ENCODE data around the gene HSD11B2.

DNA sequence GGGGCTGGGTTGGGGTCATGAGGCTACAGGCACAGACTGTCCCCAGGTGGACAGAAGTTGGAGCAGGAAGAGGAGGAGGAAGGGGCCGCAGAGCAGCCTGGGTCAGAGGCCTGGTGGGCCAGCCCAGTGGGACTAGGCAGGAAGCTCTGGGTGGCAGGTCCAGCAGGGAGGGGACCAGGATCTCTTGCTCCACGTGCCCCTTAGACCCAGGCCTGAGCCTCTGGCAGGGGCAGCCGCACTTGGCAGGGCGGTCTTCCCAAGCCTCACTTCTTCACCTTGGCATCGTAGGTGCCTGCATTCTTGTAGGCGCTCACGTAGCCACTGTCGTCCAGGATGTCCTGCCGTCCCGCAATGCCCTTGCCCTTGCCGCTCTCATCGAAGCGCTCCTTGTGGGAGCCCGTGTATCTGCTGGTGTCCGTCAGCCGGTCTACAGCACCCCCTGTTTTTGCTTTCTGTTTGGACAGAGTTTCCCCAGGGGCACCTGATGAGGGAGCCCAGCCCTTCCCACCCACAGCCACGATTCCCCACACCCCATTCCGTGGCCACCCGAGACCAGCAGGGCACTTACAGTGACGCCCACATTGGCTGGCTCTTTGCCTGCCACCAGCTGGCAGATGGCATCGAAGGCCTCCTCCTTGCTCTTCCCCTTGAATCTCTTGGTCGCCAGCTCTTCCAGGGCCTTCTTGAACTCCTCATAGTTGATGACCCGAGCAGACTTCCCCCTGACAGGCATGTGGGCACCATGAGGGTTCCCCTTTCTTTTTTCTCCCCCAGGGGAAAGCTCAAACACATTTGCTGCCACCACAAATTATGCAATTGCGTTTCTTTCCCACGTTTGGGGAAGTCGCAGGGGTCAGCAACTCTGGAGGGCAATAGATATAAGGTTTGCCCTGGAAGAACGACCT is 40.8 kb upstream of the HSD11B2 start:
- no peak for TF ChIP-seq CTCF (IDR thresholded peaks at IDR 0.05; ENCODE audit: borderline replicate concordance, extremely low read depth, low read length, poor library complexity, severe bottlenecking)
- TF ChIP-seq EZH2 (IDR thresholded peaks at IDR 0.05; ENCODE audit: borderline replicate concordance, low read depth, low read length, severe bottlenecking): no peak

All from DND-41 (cell line).